ENCODE measurements around the gene AREL1.

Gene AREL1

GRCh38 chr14:74634964-74635363 lies 77.9 kb downstream of the AREL1 start:
- no peak for DNase-seq (ENCODE audit: low read depth)
- no peak for TF ChIP-seq CTCF (IDR thresholded peaks at IDR 0.05; ENCODE audit: low read depth, low read length, missing control alignments)
- H3K4me3 ChIP-seq (ENCODE audit: low read depth, low read length) = no peak overlapping the region

- no peak overlapping the region for H3K4me3 ChIP-seq (ENCODE audit: low read depth, low read length)
- no peak for TF ChIP-seq CTCF (IDR thresholded peaks at IDR 0.05; ENCODE audit: low read depth, low read length, missing control alignments)
- no peak for DNase-seq (ENCODE audit: low read depth)
Observed at GRCh38 chr14:74634481-74634880, 78.4 kb downstream of the AREL1 start.

- TF ChIP-seq CTCF (IDR thresholded peaks at IDR 0.05; ENCODE audit: low read depth, low read length, missing control alignments) = no peak
- no peak overlapping the region for H3K4me3 ChIP-seq (ENCODE audit: low read depth, low read length)
- no peak for DNase-seq (ENCODE audit: low read depth)
Observed at GRCh38 chr14:74630881-74631690, 81.8 kb downstream of the AREL1 start.

GRCh38 chr14:74628418-74628817 lies 84.5 kb downstream of the AREL1 start:
- no peak overlapping the region for H3K4me3 ChIP-seq (ENCODE audit: low read depth, low read length)
- DNase-seq (ENCODE audit: low read depth) = no peak
- no peak for TF ChIP-seq CTCF (IDR thresholded peaks at IDR 0.05; ENCODE audit: low read depth, low read length, missing control alignments)

GRCh38 chr14:74627076-74627475 lies 85.8 kb downstream of the AREL1 start:
- DNase-seq (ENCODE audit: low read depth) = no peak
- no peak overlapping the region for H3K4me3 ChIP-seq (ENCODE audit: low read depth, low read length)
- no peak for TF ChIP-seq CTCF (IDR thresholded peaks at IDR 0.05; ENCODE audit: low read depth, low read length, missing control alignments)

GRCh38 chr14:74622257-74622656 lies 90.6 kb downstream of the AREL1 start:
- no peak overlapping the region for H3K4me3 ChIP-seq (ENCODE audit: low read depth, low read length)
- DNase-seq (ENCODE audit: low read depth) = no peak
- TF ChIP-seq CTCF (IDR thresholded peaks at IDR 0.05; ENCODE audit: low read depth, low read length, missing control alignments) = no peak

GRCh38 chr14:74621556-74621955 lies 91.3 kb downstream of the AREL1 start:
- no peak for DNase-seq (ENCODE audit: low read depth)
- no peak overlapping the region for H3K4me3 ChIP-seq (ENCODE audit: low read depth, low read length)
- TF ChIP-seq CTCF (IDR thresholded peaks at IDR 0.05; ENCODE audit: low read depth, low read length, missing control alignments) = no peak

All from GM12864 (cell line).